Effector memory CD4-positive, alpha-beta T cell (primary cell): ENCODE results near the gene CYP3A5.

Experiments
- DNase-seq, 3 donors: peaks; one replicate each; pipeline ENCODE4 v3.0.0-alpha.2; 2020
- H3K27ac ChIP-seq: 2 replicates; pipeline ENCODE4 v1.7.0; 2013; ENCODE audit warnings: mild to moderate bottlenecking, low read length, moderate library complexity; ENCODE audit not compliant: insufficient read depth, poor library complexity, severe bottlenecking
- H3K27me3 ChIP-seq: replicated peaks from 2 replicates; pipeline ENCODE4 v1.7.0; 2013; ENCODE audit warnings: mild to moderate bottlenecking, low read length; ENCODE audit not compliant: insufficient read depth, control insufficient read depth, poor library complexity, severe bottlenecking
- H3K36me3 ChIP-seq: 2 replicates; pipeline ENCODE4 v1.7.0; 2013; ENCODE audit warnings: mild to moderate bottlenecking, low read length, moderate library complexity; ENCODE audit not compliant: control insufficient read depth, insufficient read depth
- H3K4me1 ChIP-seq: 2 replicates; pipeline ENCODE4 v1.7.0; 2013; ENCODE audit warnings: low read length, mild to moderate bottlenecking; ENCODE audit not compliant: control insufficient read depth, insufficient read depth, poor library complexity, severe bottlenecking
- H3K4me3 ChIP-seq: 2 replicates; pipeline ENCODE4 v1.7.0; 2013; ENCODE audit warnings: low read length, low read depth, mild to moderate bottlenecking; ENCODE audit not compliant: insufficient read depth, poor library complexity, severe bottlenecking
- H3K9me3 ChIP-seq: 2 replicates; pipeline ENCODE4 v1.7.0; 2013; ENCODE audit warnings: mild to moderate bottlenecking, low read length, moderate library complexity; ENCODE audit not compliant: control insufficient read depth

CYP3A5 gene

DNA sequence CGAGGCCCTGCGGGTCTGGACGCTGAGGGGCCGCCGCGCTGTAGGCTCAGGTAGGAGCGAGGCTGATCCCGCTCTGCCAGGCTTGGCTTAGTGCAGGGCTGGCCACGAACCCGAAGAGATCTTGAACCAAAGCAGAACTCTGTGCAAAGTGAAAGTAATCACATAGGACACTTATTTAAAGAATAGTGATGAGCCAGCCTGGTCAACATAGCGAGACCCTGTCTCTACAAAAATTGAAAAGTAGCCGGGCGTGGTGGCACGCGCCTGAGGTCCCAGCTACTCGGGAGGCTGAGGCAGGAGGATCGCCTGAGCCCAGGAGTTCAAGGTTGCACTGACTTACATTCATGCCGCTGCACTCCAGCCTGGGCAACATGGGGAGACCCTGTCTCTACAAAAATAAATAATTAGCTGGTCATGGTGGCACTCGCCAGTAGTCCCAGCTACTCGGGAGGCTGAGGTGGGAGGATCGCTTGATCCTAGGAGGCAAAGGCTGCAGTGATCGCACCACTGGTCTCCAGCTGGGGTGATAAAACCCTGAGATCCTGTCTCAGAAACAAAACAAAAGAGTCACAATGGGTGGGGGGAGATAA is 62.5 kb downstream of the CYP3A5 start:
- Histone ChIP-seq H3K4me1 (no peaks in the 10 kb centered on the region), H3K9me3 (no peaks in the 10 kb centered on the region), H3K27me3 (no peaks in the 10 kb centered on the region), H3K36me3 (peaks cover 38% of the 10 kb centered on the region), H3K4me3 (peak overlapping the region; percentile 87), H3K27ac (peak overlapping the region; percentile 85)
- no peak for DNase-seq

DNA sequence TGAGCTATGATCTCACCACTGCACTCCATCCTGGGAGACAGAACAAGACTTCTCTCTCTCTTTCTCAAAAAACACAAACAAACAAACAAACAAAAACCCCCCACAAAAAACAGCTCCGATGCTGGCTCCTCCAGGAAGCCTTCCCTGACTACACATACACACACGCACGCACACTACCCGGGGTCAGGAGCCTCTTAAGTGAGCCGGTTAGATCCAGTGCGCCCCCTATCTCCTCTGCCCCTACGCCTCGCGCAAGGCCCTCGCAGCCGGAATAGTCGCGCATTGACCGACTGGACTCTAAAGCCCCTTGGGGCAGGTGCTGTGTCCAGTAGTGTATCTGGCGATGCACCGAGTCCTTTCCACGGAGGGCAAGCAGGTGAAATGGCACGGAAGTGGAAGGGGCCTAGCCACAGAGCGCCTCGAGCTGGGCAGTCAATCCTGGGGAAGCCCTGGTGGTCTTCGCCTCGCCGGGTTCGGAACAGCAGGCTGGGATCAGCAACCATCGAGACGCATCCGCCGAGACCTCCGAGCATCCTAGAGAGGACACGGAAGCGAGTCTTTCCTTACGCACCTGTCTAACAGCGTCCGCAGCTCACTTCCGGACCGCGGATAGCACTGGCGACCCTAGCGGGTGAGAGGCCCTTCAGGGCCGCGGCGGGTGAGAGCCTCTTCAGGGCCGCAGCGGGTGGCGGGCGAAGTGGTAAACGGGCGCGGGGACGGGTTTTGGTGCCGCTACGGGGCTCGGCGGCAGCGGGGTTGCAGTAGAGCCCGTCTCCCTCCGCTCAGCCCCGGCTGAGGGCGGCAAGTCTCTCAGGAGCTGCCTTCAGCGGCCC is 63.2 kb downstream of the CYP3A5 start, which contains the start of gene ZSCAN25:
TSS of gene ZSCAN25 (plus strand) at position 588 of the 833 bp plus-strand sequence. CDS start 2,661 bp downstream, outside the sequence.
- Histone ChIP-seq H3K36me3 (peaks cover 31% of the 10 kb centered on the region), H3K27ac (peak within 1 kb of the TSS; percentile 85), H3K27me3 (no peaks in the 10 kb centered on the region), H3K9me3 (no peaks in the 10 kb centered on the region), H3K4me1 (no peaks in the 10 kb centered on the region), H3K4me3 (peak within 1 kb of the TSS; percentile 87)
- DNase-seq = peak; percentile 71 to 78 (median 75)

DNA sequence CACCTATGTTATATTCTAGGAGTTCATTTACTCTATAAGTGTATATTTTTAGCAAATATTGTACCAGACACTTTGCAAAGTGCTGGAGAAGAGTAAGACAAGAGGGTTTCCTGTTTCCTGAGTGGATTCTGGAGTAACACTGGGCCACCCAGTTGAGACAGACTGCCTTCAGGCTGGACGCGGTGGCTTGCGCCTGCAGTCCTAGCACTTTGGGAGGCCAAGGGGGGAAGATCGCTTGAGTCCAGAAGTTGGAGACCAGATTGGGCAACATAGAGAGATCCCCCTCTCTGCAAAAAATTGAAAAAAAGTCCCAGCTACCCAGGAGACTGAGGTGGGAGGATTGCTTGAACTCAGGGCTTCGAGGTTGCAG is 63.8 kb downstream of the CYP3A5 start:
- peak overlapping the region; percentile 87 for H3K4me3 ChIP-seq
- H3K27me3 ChIP-seq = no peaks in the 10 kb centered on the region
- no peak for DNase-seq
- H3K36me3 ChIP-seq = peaks cover 25% of the 10 kb centered on the region
- no peaks in the 10 kb centered on the region for H3K9me3 ChIP-seq
- no peak overlapping the region for H3K27ac ChIP-seq
- no peaks in the 10 kb centered on the region for H3K4me1 ChIP-seq

DNA sequence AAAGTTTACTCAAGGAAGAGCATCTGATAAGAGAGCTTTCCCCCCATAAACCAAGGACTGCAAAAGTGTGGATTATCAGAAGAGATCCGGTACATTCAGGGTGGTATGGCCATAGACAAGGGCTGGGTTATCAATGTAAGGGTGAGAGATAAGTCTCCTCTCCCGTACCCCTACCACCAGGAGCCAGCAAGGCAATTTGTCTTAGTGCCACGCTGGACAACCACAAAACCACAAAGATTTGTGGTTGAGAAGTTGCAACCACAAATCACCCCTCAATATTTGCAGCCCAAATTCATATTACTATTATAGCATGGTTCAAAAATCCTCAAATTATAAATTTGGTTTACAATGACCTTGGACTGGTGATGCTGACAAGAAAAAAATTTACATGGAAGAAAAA is 65.3 kb downstream of the CYP3A5 start:
- Histone ChIP-seq H3K36me3 (peaks cover 10% of the 10 kb centered on the region), H3K27ac (no peak overlapping the region), H3K4me1 (no peaks in the 10 kb centered on the region), H3K9me3 (no peaks in the 10 kb centered on the region), H3K27me3 (no peaks in the 10 kb centered on the region), H3K4me3 (no peak overlapping the region)
- DNase-seq = no peak

DNA sequence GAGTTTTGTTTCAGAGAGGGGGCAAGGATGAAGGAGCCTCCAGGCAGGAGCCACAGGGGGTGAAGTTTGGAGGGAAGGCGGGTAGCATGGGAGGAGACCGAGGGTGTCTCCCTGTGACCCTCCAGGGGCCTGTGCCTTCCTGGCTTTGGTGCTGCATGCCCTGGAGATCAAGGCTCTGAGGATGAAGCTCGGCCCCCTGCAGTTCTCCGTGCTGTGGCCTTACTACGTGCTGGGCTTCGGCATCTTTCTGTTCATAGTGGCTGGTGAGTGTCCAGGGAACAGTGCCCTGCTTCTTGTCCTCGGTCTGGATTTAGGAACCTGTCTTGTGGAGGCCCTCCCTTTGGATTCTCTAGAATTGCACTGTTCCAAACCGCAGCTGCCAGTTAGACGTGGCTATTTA is 72.2 kb downstream of the CYP3A5 start:
- Histone ChIP-seq H3K27me3 (no peaks in the 10 kb centered on the region), H3K36me3 (no peaks in the 10 kb centered on the region), H3K4me1 (no peaks in the 10 kb centered on the region), H3K9me3 (no peaks in the 10 kb centered on the region), H3K4me3 (no peak overlapping the region), H3K27ac (no peak overlapping the region)
- no peak for DNase-seq

DNA sequence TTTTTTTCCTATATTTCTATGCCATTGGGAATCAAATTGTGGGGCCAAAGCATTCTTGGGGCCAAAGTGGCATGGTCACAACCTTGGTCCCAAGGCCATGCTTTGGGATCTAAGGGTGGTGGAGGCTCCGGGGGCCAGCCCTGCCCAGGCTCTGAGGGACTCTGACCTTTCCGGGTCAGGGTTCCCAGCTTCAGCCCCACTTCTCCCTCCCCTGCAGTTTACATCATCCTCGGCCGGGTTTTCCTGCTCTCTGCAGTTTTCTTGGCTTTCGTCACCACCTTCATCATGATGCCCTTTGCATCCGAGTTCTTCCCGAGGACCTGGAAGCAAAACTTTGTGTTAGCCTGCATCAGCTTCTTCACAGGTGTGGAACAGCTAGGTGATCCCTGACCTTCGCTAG is 73.3 kb downstream of the CYP3A5 start:
- Histone ChIP-seq H3K27me3 (no peaks in the 10 kb centered on the region), H3K27ac (no peak overlapping the region), H3K4me3 (no peak overlapping the region), H3K9me3 (no peaks in the 10 kb centered on the region), H3K4me1 (no peaks in the 10 kb centered on the region), H3K36me3 (no peaks in the 10 kb centered on the region)
- no peak for DNase-seq

DNA sequence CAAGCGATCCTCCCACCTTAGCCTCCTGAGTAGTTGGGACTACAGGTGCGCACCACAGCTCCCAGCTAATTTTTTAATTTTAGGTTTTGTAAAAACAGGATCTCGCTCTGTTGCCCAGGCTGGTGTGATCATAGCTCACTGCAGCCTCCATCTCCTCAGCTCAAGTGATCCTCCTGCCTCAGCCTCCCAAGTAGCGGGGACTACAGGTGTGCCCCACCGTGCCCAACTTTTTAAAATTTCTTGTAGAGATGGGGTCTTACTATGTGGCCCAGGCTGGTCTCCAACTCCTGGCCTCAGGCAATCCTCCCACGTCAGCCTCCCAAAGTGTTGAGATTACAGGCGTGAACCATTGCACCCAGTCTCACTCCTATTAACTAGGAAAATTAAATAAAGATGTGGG is 74.3 kb downstream of the CYP3A5 start:
- DNase-seq = no peak
- Histone ChIP-seq H3K36me3 (no peaks in the 10 kb centered on the region), H3K9me3 (no peaks in the 10 kb centered on the region), H3K27ac (no peak overlapping the region), H3K4me3 (no peak overlapping the region), H3K27me3 (no peaks in the 10 kb centered on the region), H3K4me1 (no peaks in the 10 kb centered on the region)

DNA sequence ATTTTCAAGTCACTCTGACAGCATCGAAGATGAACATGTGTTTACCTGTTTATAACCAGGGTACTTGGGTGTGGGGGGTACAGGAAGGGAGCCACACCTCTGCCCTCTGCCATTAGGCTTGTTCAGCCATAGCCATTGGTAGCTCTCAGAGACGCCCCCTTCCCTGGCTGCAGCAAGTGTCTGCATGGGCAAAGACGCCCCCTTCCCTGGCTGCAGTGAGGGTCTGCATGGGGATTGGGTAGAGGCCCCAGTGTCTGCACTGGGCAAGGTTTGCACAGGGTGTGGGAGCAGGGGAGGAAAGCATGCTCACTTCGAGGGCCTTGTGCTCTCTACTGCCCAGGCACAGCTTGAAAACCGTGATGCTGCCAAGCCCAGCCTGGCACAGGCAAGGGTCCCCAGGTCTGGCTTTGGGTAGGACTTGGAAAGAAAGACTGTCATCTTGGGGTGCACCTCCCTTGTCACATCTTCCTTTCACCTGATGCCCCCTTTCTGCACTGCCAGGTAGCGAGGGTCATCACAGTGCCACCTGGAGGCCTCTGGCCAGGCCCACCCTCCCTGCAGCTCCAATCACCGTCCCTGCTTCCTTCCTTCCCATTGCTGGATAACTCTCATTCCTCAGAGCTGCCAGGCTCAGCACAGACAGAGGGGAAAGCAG is 78.0 kb downstream of the CYP3A5 start:
- no peak for DNase-seq
- Histone ChIP-seq H3K27me3 (no peaks in the 10 kb centered on the region), H3K4me3 (no peak overlapping the region)

DNA sequence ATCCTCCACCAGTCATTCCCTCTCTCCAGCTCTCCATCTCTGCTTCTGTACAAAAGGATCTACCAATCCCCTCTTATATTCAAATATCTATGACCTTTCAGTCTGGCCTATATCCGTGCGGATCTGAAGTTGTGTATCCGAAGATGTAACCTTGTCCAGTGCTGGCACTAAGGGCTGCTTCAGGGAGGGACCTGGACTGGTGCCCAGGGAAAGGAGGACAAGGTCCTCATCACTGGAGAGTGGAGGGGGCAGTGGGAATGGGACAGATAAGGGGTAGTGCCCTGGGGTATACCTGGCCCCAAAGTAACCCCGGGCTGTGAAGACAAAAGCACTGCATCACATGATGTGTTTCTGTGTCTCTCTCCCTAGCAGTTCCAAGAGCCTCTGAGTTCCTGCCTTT is 80.0 kb downstream of the CYP3A5 start:
- Histone ChIP-seq H3K9me3 (no peaks in the 10 kb centered on the region), H3K4me3 (no peak overlapping the region), H3K36me3 (no peaks in the 10 kb centered on the region), H3K4me1 (no peaks in the 10 kb centered on the region), H3K27ac (no peak overlapping the region), H3K27me3 (no peaks in the 10 kb centered on the region)
- no peak for DNase-seq

More for the DNA sequence above, 78.0 kb downstream of the CYP3A5 start:
- H3K4me1 ChIP-seq = no peaks in the 10 kb centered on the region
- H3K36me3 ChIP-seq = no peaks in the 10 kb centered on the region
- no peaks in the 10 kb centered on the region for H3K9me3 ChIP-seq
- no peak overlapping the region for H3K27ac ChIP-seq
